Heart left ventricle (tissue), 16 donors: ENCODE measurements around the gene RNLS. TPM values are rescaled to one million over a fixed set of nuclear protein-coding genes. Genes with fewer than 3 reads are reported as not detected.

ENCODE experiments used
- ATAC-seq, 4 donors: fragments of 200-7000 bp; cut with Tn5 transposase; one replicate each; pipeline ENCODE4 v1.9.1; 2020 to 2022; ENCODE audit warnings: moderate library complexity in 4 of 4, mild to moderate bottlenecking in 3 of 4, moderate number of reproducible peaks in 1 of 4
- DNase-seq, 5 donors: peaks; one replicate each; pipeline ENCODE4 v3.0.0-alpha.2; 2020
- H3K27ac ChIP-seq, 12 donors: fragments of 200-600 bp; sonication (generic) in 4 of 12; one replicate each; pipeline versions ENCODE4 v1.5.0 to v1.8.0; 2016 to 2022; ENCODE audit warnings: mild to moderate bottlenecking in 2 of 12
- H3K27me3 ChIP-seq, 9 donors: fragments of 200-600 bp; sonication (generic) in 2 of 9; one replicate each; pipeline versions ENCODE4 v1.5.1 to v1.8.0; 2016 to 2022; ENCODE audit warnings: mild to moderate bottlenecking in 3 of 9
- H3K36me3 ChIP-seq, 9 donors: fragments of 200-600 bp; sonication (generic) in 2 of 9; one replicate each; pipeline versions ENCODE4 v1.5.0 to v1.8.0; 2018 to 2022; ENCODE audit warnings: mild to moderate bottlenecking in 2 of 9
- H3K4me1 ChIP-seq, 12 donors: fragments of 200-600 bp; sonication (generic) in 4 of 12; one replicate each; pipeline versions ENCODE4 v1.5.0 to v1.8.0; 2016 to 2022; ENCODE audit warnings: mild to moderate bottlenecking in 3 of 12
- H3K4me3 ChIP-seq, 12 donors: fragments of 200-600 bp; sonication (generic) in 4 of 12; one replicate each; pipeline versions ENCODE4 v1.5.0 to v1.8.0; 2017 to 2022; ENCODE audit warnings: mild to moderate bottlenecking in 9 of 12, moderate library complexity in 4 of 12
- H3K9me3 ChIP-seq, 12 donors: fragments of 200-600 bp; sonication (generic) in 4 of 12; one replicate each; pipeline versions ENCODE4 v1.5.0 to v1.8.0; 2016 to 2022; ENCODE audit warnings: mild to moderate bottlenecking in 1 of 12
- CTCF ChIP-seq, 12 donors: fragments of 200-600 bp; sonication (generic) in 4 of 12; IDR thresholded peaks; one replicate each; pipeline versions ENCODE4 v1.5.0 to v1.8.0; 2018 to 2022; ENCODE audit warnings: antibody characterized with exemption in 12 of 12, mild to moderate bottlenecking in 5 of 12
- POLR2A ChIP-seq, 2 donors: fragments of 450-650 bp; IDR thresholded peaks; one replicate each; pipeline ENCODE4 v1.6.1; 2017; ENCODE audit warnings: antibody characterized with exemption in 2 of 2, mild to moderate bottlenecking in 2 of 2, moderate library complexity in 2 of 2
- WGBS, 4 donors: extraction: QIAGEN DNeasy Blood & Tissue Kit in 2 of 4; methylation state at CpG; one replicate each; pipeline versions ENCODE4 v1.1.5 to v1.1.7; 2013 to 2018; 5-methylcytosine and 5-hydroxymethylcytosine counted together
- intact Hi-C, 10 donors: fragments of 100-400 bp; cut with DNase I; formaldehyde crosslinking; loops; one replicate each; pipeline versions ENCODE4 v1.11.1 to v1.14.2; 2022
- polyA plus RNA-seq, 2 donors: library from polyadenylated mRNA; stranded (reverse); fragments of 200-250 nt; gene quantifications; one replicate each; pipeline ENCODE4 v1.2.3, GENCODE V29; 2013
- total RNA-seq, 9 donors: library from RNA; depleted of rRNA in 2 of 9; stranded (reverse); fragments of >200 nt in 2 of 9; fragmentation: NEBNext Ultra II Directional in 3 of 9; extraction: Animal tissue kit (Norgen Biotek cat#: 25700) in 3 of 9; gene quantifications; one replicate each; pipeline versions ENCODE4 v1.1.0 to v1.2.4, GENCODE V29; 2016 to 2023
- donor health status: ischemic (EF 13 %, LVEDD 7.1; RV severe dilation, severe dysfunction).
- donor health status: healthy with polysubstance abuse.
- donor health status: DM: no; HTN: yes; CAD: no.
- donor health status: DM: no; HTN: no; CAD: no.
- donor health status: ischemic (EF 25% LVEDD 6.9; RV normal size, moderate dysfunction).
- donor health status: ischemic (EF 25% LVEDD 5.7; RV mildly dilated, moderate dysfunction).
- donor health status: healthy.
- donor health status: DM: yes; HTN: yes; CAD: no.
- donor health status: ischemic (EF 35%, LVEDD 5.7; RV mildly dilated, moderate dysfunction).
- donor health status: nonischemic (EF 11% LVEDD 7.7; RV severe dilation, severe dysfunction).
- donor health status: DM: yes; HTN: yes; CAD: no.
- donor health status: PGD.
- donor health status: ischemic (EF 29% LVEDD 5.4; RV normal size, mild dysfunction).
- donor health status: nonischemic (EF 23%, LVEDD 6.1; RV moderate dilation, normal function).

The RNLS gene
- total and polyA plus RNA-seq, 11 donors, result 6.6 to 30.7 (median 15.1) TPM

- ATAC-seq, result no peak
- WGBS, 4 donors, result 86 to 88% (median 86%) methylated on average over 5 of the region's 5 CpGs
- Histone ChIP-seq H3K9me3 (peaks cover 0 to 10% (median 0%) of the 10 kb centered on the region in 12 donors), H3K4me1 (peaks cover 0 to 6% (median 0%) of the 10 kb centered on the region in 12 donors), H3K36me3 (no peaks in the 10 kb centered on the region), H3K27ac (no peak overlapping the region), H3K4me3 (no peak overlapping the region), H3K27me3 (no peaks in the 10 kb centered on the region)
- no peak for DNase-seq
- intact Hi-C loops, result no loop called here
- no peak for TF ChIP-seq POLR2A (IDR thresholded peaks at IDR 0.05)
- no peak for TF ChIP-seq CTCF (IDR thresholded peaks at IDR 0.05)
Observed at GRCh38 chr10:88262591-88263234, 320.4 kb downstream of the RNLS start.

DNA sequence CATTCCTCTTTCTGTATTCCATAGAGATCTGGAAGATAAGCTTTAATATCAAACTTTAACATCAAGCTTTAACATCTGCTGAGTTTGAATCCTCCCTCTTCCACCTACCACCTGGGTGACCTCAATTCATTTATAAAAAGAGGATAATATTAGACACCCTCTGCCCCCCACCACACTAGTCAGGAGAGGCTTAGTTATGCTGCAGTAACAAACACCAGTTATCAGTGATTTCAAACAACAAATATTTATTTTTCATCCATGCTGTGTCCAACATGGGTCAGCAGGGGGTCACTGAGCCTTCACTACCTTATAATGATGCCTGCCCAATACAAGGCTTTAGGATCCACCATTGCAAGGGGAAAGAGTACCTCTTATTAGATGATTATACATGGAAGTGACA is 322.0 kb downstream of the RNLS start:
- intact Hi-C loops, result no loop called here
- ATAC-seq (no peak), DNase-seq (no peak)
- Histone ChIP-seq H3K4me1 (peaks cover 0 to 13% (median 0%) of the 10 kb centered on the region in 12 donors), H3K36me3 (no peaks in the 10 kb centered on the region), H3K27me3 (no peaks in the 10 kb centered on the region), H3K27ac (no peak overlapping the region), H3K4me3 (no peak overlapping the region), H3K9me3 (peaks cover 0 to 10% (median 0%) of the 10 kb centered on the region in 12 donors)
- TF ChIP-seq POLR2A (IDR thresholded peaks at IDR 0.05) (no peak), CTCF (IDR thresholded peaks at IDR 0.05) (no peak)

DNA sequence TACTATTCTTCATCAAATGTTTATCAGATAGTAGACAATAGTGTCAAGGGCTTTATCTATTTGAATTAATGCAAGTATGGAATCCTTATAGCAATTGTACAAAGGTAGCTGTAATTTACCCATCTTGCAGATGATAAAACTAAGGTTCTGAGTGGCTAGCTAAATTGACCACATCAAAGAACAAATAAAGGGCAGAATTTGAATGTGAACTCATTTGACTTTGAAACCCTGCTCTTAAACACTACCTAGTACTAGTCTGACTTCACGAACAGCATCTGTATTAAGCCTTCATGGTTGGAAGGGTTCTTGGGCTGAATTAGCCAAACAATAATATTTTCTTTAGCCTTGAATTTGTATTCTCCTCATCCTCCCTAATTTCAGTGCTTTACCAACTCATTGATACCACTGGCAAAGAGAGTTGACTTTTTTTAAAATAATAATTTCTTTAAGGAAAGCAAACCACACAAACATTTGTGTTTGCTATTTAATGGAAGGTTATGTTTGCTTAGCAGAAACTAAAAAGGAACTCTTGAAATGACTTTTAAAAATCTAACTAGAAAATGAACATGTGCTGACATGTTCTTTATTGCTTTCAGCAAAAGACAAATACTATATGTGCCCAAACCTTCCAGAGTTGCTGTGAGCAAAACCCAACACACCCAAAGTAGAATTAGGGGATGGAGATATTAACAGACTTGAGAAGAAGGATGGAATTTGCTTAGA is 322.6 kb downstream of the RNLS start:
- H3K9me3 ChIP-seq, result peaks cover 0 to 10% (median 0%) of the 10 kb centered on the region in 12 donors
- no peak overlapping the region for H3K4me3 ChIP-seq
- no peaks in the 10 kb centered on the region for H3K36me3 ChIP-seq
- ATAC-seq (no peak), DNase-seq (no peak)
- H3K27ac ChIP-seq, result no peak overlapping the region
- TF ChIP-seq POLR2A (IDR thresholded peaks at IDR 0.05) (no peak), CTCF (IDR thresholded peaks at IDR 0.05) (no peak)
- H3K27me3 ChIP-seq, result no peaks in the 10 kb centered on the region
- peaks cover 0 to 18% (median 0%) of the 10 kb centered on the region in 12 donors for H3K4me1 ChIP-seq
- intact Hi-C loops, result no loop called here
- 95 to 100% (median 97%) methylated on average over 1 of the region's 1 CpG for WGBS, 4 donors

- H3K4me1 ChIP-seq, result peaks cover 0 to 28% (median 0%) of the 10 kb centered on the region in 12 donors
- no peak for ATAC-seq
- H3K27ac ChIP-seq, result no peak overlapping the region
- H3K27me3 ChIP-seq, result no peaks in the 10 kb centered on the region
- intact Hi-C loops, result loop anchor here in 5 of 10 donors (5.0 to 10.0 kb wide), 6 partner anchors 112 to 397 kb away; partner anchors contain the start of genes KLLN (in 2 of the 5) and PTEN (in 2 of the 5)
- no peaks in the 10 kb centered on the region for H3K36me3 ChIP-seq
- TF ChIP-seq POLR2A (IDR thresholded peaks at IDR 0.05), result no peak
- no peak for TF ChIP-seq CTCF (IDR thresholded peaks at IDR 0.05)
- no peak overlapping the region for H3K4me3 ChIP-seq
- peaks cover 0 to 10% (median 0%) of the 10 kb centered on the region in 12 donors for H3K9me3 ChIP-seq
- DNase-seq, result no peak
- 97 to 98% (median 97%) methylated on average over 6 of the region's 6 CpGs for whole genome bisulfite sequencing, 4 donors
Observed at GRCh38 chr10:88259381-88259780, 323.7 kb downstream of the RNLS start.
